Measurements from ENCODE around the gene CCDC187.
A peak's percentile ranks its signal among the peaks of the same experiment; 100 is the strongest.

CCDC187 gene

DNA sequence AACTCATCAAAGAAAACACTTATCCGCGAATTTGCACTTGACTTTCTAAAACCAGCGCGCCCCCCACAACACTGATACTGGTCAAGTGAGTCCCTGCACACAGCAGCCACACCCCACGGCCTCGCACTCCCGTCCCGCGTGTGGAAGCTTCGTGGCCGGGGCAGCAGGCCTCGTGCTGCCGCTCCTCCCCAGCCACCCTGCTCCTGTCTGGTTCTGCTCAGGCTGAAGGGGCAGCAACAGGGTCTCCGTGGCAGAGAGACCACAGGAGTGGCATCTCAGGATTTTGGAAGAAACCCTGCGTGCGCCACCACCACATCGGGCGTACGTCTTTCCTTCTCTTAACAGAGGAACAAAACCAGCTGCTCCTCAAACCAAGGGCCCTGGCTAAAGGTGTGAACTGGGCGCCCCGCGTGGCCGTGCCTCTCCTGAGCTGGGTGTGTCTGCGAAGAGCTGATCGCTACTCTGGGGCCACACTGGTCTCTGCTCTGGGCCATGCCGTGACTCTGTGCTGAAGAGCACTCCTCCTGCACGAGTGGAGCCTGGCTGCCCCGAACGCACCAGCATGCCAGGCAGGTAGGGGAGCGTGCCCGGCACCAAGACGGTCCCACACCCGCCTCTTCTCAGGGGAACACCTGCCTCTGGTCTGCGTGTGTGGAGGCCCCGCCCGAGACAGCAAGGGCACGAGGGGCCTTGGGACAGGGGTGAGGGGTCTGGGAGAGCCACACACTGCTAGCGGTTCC is 81.6 kb downstream of the CCDC187 start:
- H3K9me3 Mint-ChIP-seq, result no peaks in the 10 kb centered on the region
- no peak overlapping the region for H3K4me3 Mint-ChIP-seq
- no peak overlapping the region for H3K27ac Mint-ChIP-seq

DNA sequence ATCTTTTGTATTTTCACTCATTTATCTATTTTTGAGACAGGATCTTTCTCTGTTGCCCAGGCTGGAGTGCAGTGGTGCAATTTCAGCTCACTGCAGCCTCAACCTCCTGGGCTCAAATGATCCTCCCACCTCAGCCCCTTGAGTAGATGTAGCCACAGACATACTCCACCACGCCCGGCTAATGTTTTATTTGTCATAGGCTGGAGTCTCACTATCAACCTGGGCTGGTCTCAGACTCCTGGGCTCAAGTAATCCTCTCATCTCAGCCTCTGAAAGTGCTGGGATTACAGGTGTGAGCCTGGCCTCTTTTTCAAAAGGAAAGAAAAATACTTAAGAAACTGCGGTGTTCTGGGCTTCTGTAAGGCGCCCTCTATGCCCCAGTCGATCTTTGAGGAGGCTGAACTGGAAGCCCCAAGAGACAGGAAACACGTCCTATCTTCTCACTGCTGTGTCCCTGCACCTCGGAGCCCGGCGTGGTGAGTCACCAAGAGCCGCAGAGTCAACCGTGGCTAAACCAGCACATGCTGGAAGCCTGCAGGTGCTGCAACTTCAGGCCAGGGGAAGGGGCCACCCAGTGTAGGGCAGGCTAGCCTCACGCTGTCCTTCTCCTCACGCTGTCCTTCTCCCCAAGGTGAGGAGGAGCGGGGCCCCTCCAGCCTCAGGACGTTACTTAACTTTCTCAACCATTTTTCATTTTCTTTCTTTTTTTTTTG is 83.7 kb downstream of the CCDC187 start:
- peaks cover 95% of the 10 kb centered on the region for H3K36me3 Mint-ChIP-seq (ENCODE audit: low read depth)
- H3K27ac Mint-ChIP-seq, result peak overlapping the region; percentile 29
- H3K4me1 Mint-ChIP-seq (ENCODE audit: low read depth), result peaks cover 13% of the 10 kb centered on the region
- H3K9me3 Mint-ChIP-seq, result no peaks in the 10 kb centered on the region
- DNase-seq, result no peak
- H3K27me3 Mint-ChIP-seq, result no peaks in the 10 kb centered on the region
- H3K4me3 Mint-ChIP-seq, result no peak overlapping the region

More for the DNA sequence above, 81.6 kb downstream of the CCDC187 start:
- Mint-ChIP-seq H3K27me3 (no peaks in the 10 kb centered on the region), H3K4me1 (ENCODE audit: low read depth) (peaks cover 27% of the 10 kb centered on the region), H3K36me3 (ENCODE audit: low read depth) (peaks cover 93% of the 10 kb centered on the region)
- no peak for DNase-seq

DNA sequence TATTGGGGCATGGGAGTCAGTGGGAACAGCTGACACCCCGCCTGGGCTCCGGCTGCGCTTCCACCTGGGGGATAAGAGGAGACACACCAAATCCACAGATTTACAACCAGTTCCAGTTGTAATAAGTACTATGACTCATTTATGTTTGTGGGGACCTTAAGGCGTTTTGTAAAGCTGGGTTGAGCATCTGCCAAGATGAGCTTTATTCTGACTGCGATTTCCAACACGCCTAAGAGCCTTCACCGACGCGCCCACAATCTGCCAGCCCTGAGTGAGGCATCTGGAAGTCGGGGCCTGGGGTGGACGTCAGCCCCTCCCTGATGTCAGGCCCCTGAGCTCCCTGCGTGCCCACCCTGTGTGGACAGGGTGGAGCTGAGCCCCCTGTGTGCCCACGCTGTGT is 84.6 kb downstream of the CCDC187 start:
- Mint-ChIP-seq H3K4me3 (no peak overlapping the region), H3K27me3 (no peaks in the 10 kb centered on the region), H3K27ac (no peak overlapping the region), H3K4me1 (ENCODE audit: low read depth) (peaks cover 11% of the 10 kb centered on the region), H3K9me3 (no peaks in the 10 kb centered on the region), H3K36me3 (ENCODE audit: low read depth) (peaks cover 96% of the 10 kb centered on the region)
- DNase-seq, result no peak

DNA sequence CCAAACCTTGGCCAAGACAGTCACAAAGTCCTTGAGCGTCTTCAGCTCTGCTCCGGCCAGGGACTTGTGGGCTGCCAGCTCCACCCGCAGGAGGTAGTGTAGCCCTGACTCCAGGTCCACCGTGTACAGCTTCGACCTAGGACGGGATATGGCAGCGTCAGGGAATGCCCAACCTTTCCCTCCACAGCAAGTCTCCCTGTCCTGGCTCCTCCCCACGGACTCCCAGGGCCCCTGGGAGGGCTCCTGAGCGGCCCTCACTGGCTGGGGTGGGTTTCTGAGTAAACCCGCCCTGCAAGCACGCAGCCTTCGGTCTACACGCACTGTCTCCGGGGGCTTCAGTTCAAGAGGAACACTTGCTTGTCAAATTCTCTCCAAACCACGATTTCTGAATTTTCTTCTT is 85.2 kb downstream of the CCDC187 start:
- H3K36me3 Mint-ChIP-seq (ENCODE audit: low read depth), result peaks cover 97% of the 10 kb centered on the region

DNA sequence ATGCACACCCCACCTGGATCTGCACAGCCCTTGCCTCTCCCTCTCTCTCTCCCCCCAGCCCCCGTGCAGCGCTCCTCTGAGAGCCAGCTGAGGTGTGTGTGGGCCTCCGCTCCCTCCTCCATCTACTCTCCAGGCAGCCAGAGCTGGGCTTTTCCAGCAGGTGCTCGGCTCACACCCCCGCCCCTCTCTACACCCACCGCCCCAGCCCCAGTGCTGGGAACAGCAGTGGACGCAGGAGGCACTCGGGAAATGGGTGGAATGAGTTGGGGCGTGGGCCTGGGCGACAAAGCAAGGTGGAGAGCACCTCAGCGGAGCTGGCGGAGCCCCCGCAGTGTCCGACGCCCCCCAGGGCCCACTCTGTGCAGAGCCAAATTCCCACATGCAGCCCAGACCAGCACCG is 85.6 kb downstream of the CCDC187 start:
- H3K27me3 Mint-ChIP-seq, result no peaks in the 10 kb centered on the region
- peaks cover 97% of the 10 kb centered on the region for H3K36me3 Mint-ChIP-seq (ENCODE audit: low read depth)
- H3K4me3 Mint-ChIP-seq, result no peak overlapping the region
- H3K4me1 Mint-ChIP-seq (ENCODE audit: low read depth), result peaks cover 11% of the 10 kb centered on the region
- no peak for DNase-seq
- H3K9me3 Mint-ChIP-seq, result no peaks in the 10 kb centered on the region
- H3K27ac Mint-ChIP-seq, result no peak overlapping the region

More for the DNA sequence above, 85.2 kb downstream of the CCDC187 start:
- Mint-ChIP-seq H3K9me3 (no peaks in the 10 kb centered on the region), H3K4me3 (no peak overlapping the region), H3K4me1 (ENCODE audit: low read depth) (peaks cover 11% of the 10 kb centered on the region), H3K27ac (no peak overlapping the region), H3K27me3 (no peaks in the 10 kb centered on the region)
- DNase-seq, result no peak

DNA sequence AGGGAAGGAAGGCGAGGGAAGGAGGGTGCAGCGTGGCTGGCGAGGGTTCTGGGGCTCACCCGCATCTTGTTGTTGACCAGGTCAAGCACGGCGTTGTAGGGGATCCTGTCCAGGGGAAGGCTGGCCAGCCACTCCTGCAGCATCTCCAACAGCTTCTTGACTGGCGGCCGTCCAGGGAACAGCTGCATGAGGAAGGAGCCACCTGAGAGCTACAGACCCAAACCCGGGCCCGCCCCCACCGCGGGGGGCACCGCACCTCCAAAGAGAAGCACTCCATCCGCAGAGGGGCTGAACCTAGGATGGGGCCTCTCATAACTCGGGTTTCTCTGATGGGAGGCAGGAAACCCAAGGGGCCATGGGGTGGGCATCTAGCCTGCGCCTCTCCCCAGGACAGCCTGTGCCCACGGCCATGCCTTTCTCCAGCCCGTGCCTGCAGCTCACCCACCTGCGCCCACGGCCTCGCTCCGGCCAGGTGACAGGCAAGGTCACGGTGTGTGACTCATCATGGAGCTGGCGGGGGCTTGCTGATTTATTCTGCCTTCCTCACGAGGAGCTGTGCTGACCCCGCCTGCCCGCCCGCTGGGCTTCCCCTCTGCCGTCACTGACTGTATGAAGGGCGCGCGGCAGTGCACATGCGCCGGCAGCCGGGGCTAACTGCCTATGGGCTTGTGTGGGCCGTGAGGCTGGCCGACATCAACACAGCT is 87.2 kb downstream of the CCDC187 start:
- Mint-ChIP-seq H3K9me3 (no peaks in the 10 kb centered on the region), H3K4me3 (no peak overlapping the region), H3K27ac (no peak overlapping the region), H3K4me1 (ENCODE audit: low read depth) (peaks cover 11% of the 10 kb centered on the region), H3K36me3 (ENCODE audit: low read depth) (peaks cover 97% of the 10 kb centered on the region), H3K27me3 (no peaks in the 10 kb centered on the region)
- no peak for DNase-seq

DNA sequence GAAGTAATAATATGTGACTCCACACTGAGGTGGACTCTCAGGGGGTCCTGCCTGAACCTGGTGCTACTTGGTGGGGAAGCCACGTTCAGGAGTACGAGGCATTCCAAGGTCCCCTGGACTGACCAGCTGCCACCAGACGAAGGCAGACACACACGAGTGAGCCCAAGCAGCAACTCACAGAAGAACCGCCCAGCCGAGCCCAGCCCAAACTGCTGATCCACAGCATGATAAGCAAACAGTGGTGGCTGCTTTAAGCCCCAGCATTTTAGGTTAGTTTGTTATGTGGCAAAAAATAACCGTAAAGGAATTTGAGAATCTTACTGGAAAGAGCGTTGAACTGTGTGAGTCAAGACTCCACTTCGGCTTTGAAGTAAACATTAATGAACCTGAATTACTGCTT is 90.2 kb downstream of the CCDC187 start:
- Mint-ChIP-seq H3K27me3 (no peaks in the 10 kb centered on the region), H3K4me1 (ENCODE audit: low read depth) (no peaks in the 10 kb centered on the region), H3K36me3 (ENCODE audit: low read depth) (peaks cover 99% of the 10 kb centered on the region), H3K9me3 (no peaks in the 10 kb centered on the region), H3K27ac (no peak overlapping the region), H3K4me3 (no peak overlapping the region)
- DNase-seq, result no peak

DNA sequence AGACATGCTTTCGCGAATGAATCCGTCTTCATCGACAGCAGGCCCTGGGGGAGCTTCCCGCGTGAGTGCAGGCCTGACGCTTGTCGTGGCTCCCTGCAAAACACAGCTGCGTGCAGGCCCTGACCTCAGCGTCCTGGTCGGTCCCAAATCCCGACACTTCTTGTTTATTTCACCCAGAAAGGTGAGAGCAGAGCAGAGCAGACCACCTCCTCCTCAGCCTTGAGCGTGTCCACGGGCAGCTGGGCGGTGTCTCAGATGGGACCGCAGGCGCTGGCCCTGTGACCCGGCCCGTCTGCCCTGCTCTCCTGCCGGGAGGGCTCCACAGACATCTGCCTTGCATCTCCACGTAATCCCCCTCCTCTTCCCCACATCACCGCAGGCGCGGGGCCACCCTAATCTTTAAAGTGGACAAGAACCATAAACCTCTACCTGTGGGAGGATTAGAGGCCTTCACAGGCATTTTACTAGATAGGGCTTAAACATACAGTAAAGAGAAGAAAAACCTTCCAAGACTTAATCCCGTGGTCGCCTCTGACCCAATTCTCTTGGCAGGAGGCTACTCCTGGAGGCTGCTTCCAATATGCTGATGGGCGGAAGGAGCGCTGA is 91.4 kb downstream of the CCDC187 start:
- Mint-ChIP-seq H3K27me3 (no peaks in the 10 kb centered on the region), H3K36me3 (ENCODE audit: low read depth) (peaks cover 97% of the 10 kb centered on the region), H3K9me3 (no peaks in the 10 kb centered on the region), H3K4me3 (no peak overlapping the region), H3K4me1 (ENCODE audit: low read depth) (no peaks in the 10 kb centered on the region), H3K27ac (no peak overlapping the region)
- no peak for DNase-seq

DNA sequence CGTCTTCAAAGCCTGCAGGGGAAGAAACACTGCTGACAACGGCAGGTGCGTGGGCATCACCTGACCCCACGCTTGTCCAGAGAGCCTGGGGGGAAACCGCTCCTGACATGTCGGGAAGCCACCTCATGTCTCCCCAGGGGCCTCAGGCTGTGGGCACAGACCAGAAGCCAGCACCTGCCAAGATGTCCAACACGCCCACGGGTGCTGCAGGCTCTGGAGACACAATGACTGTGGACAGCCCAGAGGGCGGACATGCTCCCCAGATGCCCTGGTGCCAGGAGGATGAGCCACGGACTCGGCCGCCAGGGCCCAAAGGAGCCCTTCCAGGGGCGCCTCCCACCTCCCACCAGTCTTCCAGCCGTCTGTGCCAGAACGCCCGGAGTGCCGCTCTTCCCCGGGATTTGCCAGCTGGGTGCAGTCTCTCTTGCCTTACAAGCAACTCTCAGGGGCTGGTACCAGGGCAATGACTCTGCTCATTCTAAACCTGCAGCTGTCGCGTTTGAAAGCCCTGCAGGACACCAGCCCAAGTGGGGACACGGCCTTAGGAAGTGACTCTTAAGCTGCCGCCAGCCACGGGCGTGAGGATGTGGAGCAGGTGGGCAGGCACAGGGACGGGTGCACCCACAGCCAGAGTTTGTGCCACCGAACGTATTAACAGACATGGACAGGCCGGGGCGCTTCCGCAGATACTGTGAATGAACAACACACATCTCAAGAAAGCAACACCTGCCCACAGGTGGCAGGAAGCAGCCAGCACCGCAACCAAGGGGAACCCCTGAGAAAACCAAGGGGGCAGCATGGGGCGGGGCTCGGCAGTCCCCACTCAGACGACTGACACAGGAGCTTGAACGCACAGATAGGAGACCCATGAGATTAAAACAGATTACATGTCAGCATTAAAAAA is 92.2 kb downstream of the CCDC187 start:
- H3K4me3 Mint-ChIP-seq, result no peak overlapping the region
- no peaks in the 10 kb centered on the region for H3K27me3 Mint-ChIP-seq
- H3K36me3 Mint-ChIP-seq (ENCODE audit: low read depth), result peaks cover 97% of the 10 kb centered on the region
- no peak overlapping the region for H3K27ac Mint-ChIP-seq
- H3K9me3 Mint-ChIP-seq, result no peaks in the 10 kb centered on the region
- DNase-seq, result no peak
- H3K4me1 Mint-ChIP-seq (ENCODE audit: low read depth), result no peaks in the 10 kb centered on the region

DNA sequence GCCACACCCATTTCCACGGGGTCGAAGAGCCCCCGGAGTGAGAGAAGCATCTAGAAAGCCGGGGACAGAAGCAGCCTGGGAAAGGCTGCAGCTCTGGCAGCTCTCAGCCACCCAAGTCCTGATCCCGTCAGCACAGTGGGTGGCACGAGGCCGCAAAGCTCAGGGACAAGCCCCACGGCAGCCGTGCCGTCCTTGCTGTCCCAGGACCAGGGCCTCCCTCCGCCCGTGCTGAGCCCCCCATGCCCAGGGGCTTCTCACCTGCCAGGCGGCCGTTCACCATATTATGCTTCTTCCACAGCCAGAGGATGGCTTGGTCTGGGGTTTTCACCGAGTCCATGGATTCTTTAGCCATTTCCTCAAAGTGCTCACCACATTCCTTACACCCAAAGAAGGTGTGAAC is 92.9 kb downstream of the CCDC187 start:
- no peaks in the 10 kb centered on the region for H3K4me1 Mint-ChIP-seq (ENCODE audit: low read depth)
- no peak overlapping the region for H3K27ac Mint-ChIP-seq
- peaks cover 2% of the 10 kb centered on the region for H3K27me3 Mint-ChIP-seq
- DNase-seq, result no peak
- no peak overlapping the region for H3K4me3 Mint-ChIP-seq
- no peaks in the 10 kb centered on the region for H3K9me3 Mint-ChIP-seq
- peaks cover 97% of the 10 kb centered on the region for H3K36me3 Mint-ChIP-seq (ENCODE audit: low read depth)

DNA sequence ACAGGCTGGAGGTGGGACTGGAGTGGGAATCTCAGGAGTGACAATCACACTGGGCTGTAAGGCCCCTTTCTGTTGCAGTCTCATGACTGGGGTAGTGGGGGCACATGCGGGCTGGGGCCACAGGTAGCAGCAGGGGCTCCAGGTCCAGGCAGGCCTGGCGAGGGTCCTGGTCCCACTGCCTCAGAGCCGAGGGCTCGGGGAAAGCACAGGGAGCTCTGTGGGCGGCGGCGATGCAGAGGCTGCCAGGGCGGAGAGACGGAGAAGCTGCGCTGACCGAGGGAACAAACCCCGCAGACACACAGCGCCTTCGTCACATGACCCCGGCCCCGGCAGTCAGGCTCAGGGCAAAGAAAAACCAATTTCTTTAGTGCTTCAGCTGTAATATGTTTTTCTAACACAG is 93.6 kb downstream of the CCDC187 start:
- no peak for DNase-seq
- no peak overlapping the region for H3K4me3 Mint-ChIP-seq
- peaks cover 91% of the 10 kb centered on the region for H3K36me3 Mint-ChIP-seq (ENCODE audit: low read depth)
- peaks cover 5% of the 10 kb centered on the region for H3K27me3 Mint-ChIP-seq
- no peaks in the 10 kb centered on the region for H3K4me1 Mint-ChIP-seq (ENCODE audit: low read depth)
- H3K27ac Mint-ChIP-seq, result no peak overlapping the region
- no peaks in the 10 kb centered on the region for H3K9me3 Mint-ChIP-seq

DNA sequence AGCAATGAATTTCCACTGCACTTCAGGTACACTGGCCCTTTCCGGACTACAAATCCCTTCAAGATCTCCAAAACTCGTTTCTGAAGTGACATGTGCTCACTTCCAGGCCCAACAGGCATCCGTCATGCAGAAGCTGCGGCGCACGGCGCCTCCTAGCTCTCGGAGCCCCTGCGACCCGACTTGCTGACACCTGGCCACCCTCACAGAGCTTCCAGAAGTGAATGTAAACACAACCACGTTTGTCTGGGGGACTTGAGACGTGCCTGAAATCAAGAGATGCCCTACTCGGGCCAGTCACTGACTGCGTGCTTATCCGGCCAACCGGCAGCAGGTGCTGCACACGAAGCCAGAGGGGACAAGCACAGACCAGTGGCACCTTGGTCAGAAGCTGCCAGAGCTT is 94.1 kb downstream of the CCDC187 start:
- no peaks in the 10 kb centered on the region for H3K4me1 Mint-ChIP-seq (ENCODE audit: low read depth)
- peaks cover 86% of the 10 kb centered on the region for H3K36me3 Mint-ChIP-seq (ENCODE audit: low read depth)
- peaks cover 7% of the 10 kb centered on the region for H3K27me3 Mint-ChIP-seq

DNA sequence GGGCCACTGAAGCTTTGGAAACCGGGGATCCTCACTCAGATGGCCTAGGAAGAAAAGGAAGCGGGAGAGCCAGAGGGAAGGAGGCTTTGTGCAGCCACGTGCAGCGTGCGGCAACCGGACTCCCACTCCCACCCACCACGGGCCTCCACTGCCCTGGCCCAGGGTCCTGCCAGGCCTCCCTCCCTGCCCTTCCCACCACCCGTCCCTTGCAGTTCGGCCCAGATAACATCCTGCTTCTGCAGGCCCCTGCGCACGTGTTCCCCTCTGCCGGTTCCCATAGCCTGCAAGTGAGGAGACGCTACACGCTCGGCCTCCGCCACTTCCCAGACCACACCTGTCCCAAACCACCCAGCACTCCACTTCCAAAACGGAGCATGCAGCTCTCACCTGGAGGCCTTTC is 94.7 kb downstream of the CCDC187 start:
- Mint-ChIP-seq H3K27me3 (peaks cover 12% of the 10 kb centered on the region), H3K36me3 (ENCODE audit: low read depth) (peaks cover 81% of the 10 kb centered on the region), H3K27ac (no peak overlapping the region), H3K9me3 (no peaks in the 10 kb centered on the region), H3K4me3 (no peak overlapping the region), H3K4me1 (ENCODE audit: low read depth) (no peaks in the 10 kb centered on the region)
- DNase-seq, result no peak

More for the DNA sequence above, 94.1 kb downstream of the CCDC187 start:
- no peak for DNase-seq
- H3K27ac Mint-ChIP-seq, result no peak overlapping the region
- no peaks in the 10 kb centered on the region for H3K9me3 Mint-ChIP-seq
- no peak overlapping the region for H3K4me3 Mint-ChIP-seq

DNA sequence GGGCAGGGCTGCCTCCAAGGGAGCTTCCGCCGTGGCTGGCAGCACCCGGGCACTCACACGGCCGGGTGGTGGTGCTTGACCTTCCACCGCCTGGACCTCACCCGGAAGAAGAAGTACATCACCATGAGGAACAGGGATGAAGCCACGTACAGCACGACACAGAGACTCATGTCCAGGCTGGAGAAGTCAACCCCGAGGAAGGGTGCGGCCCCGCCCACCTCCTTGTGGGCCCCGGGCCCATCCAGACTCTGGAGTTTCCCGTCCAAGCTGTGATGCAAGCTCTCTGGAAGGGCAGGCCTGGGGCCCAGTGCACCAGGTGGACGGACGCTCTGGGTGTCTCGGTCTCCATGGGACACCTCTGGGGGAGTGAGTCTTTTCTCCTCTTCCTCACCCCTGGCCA is 95.2 kb downstream of the CCDC187 start:
- Mint-ChIP-seq H3K4me1 (ENCODE audit: low read depth) (no peaks in the 10 kb centered on the region), H3K27ac (no peak overlapping the region), H3K9me3 (no peaks in the 10 kb centered on the region), H3K4me3 (no peak overlapping the region), H3K27me3 (peaks cover 18% of the 10 kb centered on the region), H3K36me3 (ENCODE audit: low read depth) (peaks cover 75% of the 10 kb centered on the region)
- DNase-seq, result no peak

All from activated T-cell treated with anti-CD3 and anti-CD28 coated beads, Interleukin-2, amount 50 U/mL, for 24 hours (primary cell).